ENCODE measurements around the gene BCDIN3D. TPM values are rescaled to one million over a fixed set of nuclear protein-coding genes. Genes with fewer than 3 reads are reported as not detected.

The BCDIN3D gene
- total RNA-seq, 1 experiment from 2014 or later: 6.2 TPM

DNA sequence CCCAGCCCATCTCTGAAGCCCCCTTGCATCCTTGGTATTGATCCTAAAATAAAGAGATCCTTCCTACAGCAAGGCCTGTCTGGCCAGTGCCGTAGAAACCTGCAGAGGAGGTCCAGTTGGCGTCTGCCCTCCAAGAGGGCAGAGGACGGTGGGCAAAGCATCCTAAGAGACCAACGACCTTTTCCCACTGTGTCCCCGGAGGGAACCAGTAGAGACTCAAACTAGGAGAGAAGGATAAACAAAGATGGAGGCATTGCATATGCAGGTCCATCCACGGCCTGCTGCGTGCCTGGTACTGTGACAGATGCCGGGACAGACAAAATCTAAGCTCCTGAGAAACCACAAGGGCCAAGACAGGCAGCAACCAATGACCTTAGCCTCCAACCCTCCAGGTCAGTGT, 18.5 kb downstream of the BCDIN3D start:
- TF ChIP-seq, protein P1, sequence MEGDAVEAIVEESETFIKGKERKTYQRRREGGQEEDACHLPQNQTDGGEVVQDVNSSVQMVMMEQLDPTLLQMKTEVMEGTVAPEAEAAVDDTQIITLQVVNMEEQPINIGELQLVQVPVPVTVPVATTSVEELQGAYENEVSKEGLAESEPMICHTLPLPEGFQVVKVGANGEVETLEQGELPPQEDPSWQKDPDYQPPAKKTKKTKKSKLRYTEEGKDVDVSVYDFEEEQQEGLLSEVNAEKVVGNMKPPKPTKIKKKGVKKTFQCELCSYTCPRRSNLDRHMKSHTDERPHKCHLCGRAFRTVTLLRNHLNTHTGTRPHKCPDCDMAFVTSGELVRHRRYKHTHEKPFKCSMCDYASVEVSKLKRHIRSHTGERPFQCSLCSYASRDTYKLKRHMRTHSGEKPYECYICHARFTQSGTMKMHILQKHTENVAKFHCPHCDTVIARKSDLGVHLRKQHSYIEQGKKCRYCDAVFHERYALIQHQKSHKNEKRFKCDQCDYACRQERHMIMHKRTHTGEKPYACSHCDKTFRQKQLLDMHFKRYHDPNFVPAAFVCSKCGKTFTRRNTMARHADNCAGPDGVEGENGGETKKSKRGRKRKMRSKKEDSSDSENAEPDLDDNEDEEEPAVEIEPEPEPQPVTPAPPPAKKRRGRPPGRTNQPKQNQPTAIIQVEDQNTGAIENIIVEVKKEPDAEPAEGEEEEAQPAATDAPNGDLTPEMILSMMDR (IDR thresholded peaks at IDR 0.05; ENCODE audit: unreplicated experiment): no peak
- no TSS peak for BruUV-seq (replicated peaks)
- ChIA-PET CTCF (no interaction called here), POLR2A (no interaction called here)
- no peak overlapping the region for H3K4me3 Mint-ChIP-seq (ENCODE audit: unreplicated experiment)
- H3K36me3 Mint-ChIP-seq (ENCODE audit: insufficient read depth, unreplicated experiment): no peaks in the 10 kb centered on the region
- intact Hi-C loops (cut with micrococcal nuclease): no loop called here
- no peaks in the 10 kb centered on the region for H3K27me3 Mint-ChIP-seq (ENCODE audit: insufficient read depth, unreplicated experiment)
- peaks cover 25% of the 10 kb centered on the region for H3K4me1 Mint-ChIP-seq (ENCODE audit: insufficient read depth, unreplicated experiment)
- H3K27ac Mint-ChIP-seq (ENCODE audit: low read depth, unreplicated experiment): no peak overlapping the region
- no peak for DNase-seq (ENCODE audit: unreplicated experiment)
- H3K9me3 Mint-ChIP-seq (ENCODE audit: unreplicated experiment): no peaks in the 10 kb centered on the region

DNA sequence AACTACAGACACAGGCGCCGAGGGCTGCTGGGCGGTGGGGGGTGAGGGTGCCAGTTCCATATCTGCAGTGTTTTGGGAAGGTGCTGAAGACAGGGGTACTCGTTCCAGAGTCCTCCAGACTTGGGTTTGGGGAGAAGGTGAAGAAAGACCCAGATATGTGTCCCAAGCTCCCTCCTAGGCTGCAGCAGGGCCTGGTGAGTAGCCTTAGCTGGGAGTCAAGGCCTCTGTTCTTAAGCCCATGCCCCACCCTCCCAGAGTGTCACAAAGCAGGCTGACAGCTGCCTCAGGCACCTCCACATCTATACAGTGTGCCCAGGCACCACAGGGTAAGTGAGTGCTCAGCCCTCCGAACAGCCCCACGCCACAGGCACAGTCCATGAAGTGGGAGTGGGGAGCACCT, 19.0 kb downstream of the BCDIN3D start:
- Mint-ChIP-seq H3K27ac (ENCODE audit: low read depth, unreplicated experiment) (no peak overlapping the region), H3K27me3 (ENCODE audit: insufficient read depth, unreplicated experiment) (no peaks in the 10 kb centered on the region), H3K9me3 (ENCODE audit: unreplicated experiment) (no peaks in the 10 kb centered on the region), H3K4me1 (ENCODE audit: insufficient read depth, unreplicated experiment) (peaks cover 22% of the 10 kb centered on the region), H3K36me3 (ENCODE audit: insufficient read depth, unreplicated experiment) (no peaks in the 10 kb centered on the region), H3K4me3 (ENCODE audit: unreplicated experiment) (no peak overlapping the region)
- TF ChIP-seq, protein P1 (IDR thresholded peaks at IDR 0.05; ENCODE audit: unreplicated experiment): no peak
- intact Hi-C loops (cut with micrococcal nuclease): no loop called here
- CTCF ChIA-PET: interaction anchor here (0.5 kb wide), 1 partner anchor 76 kb away, joined by 3 read pairs; no protein-coding TSS in a partner anchor
- no peak for DNase-seq (ENCODE audit: unreplicated experiment)
- POLR2A ChIA-PET: interaction anchor here (0.8 kb wide), 1 partner anchor 18 kb away, joined by 3 read pairs; no protein-coding TSS in a partner anchor
- no TSS peak for BruUV-seq (replicated peaks)

DNA sequence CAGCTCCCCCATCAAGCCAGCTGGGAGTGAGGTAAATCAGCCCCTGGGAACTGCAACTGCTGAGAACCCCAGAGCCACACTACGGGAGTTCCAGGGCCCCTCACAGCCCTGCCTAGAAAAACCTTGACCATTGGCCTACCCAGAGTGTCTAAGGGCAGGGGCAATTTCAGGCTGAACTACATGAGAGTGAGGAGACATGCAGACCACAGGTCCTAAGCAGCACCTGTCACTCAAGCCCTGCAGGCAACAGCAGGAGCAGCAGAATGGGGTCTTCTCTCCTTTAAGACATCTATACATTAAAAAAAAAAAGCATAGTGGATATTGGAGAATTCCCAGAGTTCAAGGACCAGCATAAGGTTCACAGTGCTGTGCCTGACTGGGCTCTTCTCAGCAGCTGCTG, 19.6 kb downstream of the BCDIN3D start:
- no TSS peak for BruUV-seq (replicated peaks)
- H3K4me3 Mint-ChIP-seq (ENCODE audit: unreplicated experiment): no peak overlapping the region
- H3K27me3 Mint-ChIP-seq (ENCODE audit: insufficient read depth, unreplicated experiment): no peaks in the 10 kb centered on the region
- TF ChIP-seq, protein P1 (IDR thresholded peaks at IDR 0.05; ENCODE audit: unreplicated experiment): no peak
- ChIA-PET POLR2A (interaction anchor here (0.8 kb wide), 1 partner anchor 19 kb away, joined by 3 read pairs; no protein-coding TSS in a partner anchor), CTCF (interaction anchor here (0.5 to 1.0 kb wide), 4 partner anchors 16 to 301 kb away, joined by 3 read pairs; no protein-coding TSS in a partner anchor)
- H3K4me1 Mint-ChIP-seq (ENCODE audit: insufficient read depth, unreplicated experiment): peaks cover 22% of the 10 kb centered on the region
- no peaks in the 10 kb centered on the region for H3K36me3 Mint-ChIP-seq (ENCODE audit: insufficient read depth, unreplicated experiment)
- DNase-seq (ENCODE audit: unreplicated experiment): no peak
- H3K27ac Mint-ChIP-seq (ENCODE audit: low read depth, unreplicated experiment): no peak overlapping the region
- no peaks in the 10 kb centered on the region for H3K9me3 Mint-ChIP-seq (ENCODE audit: unreplicated experiment)
- intact Hi-C loops (cut with micrococcal nuclease): no loop called here

DNA sequence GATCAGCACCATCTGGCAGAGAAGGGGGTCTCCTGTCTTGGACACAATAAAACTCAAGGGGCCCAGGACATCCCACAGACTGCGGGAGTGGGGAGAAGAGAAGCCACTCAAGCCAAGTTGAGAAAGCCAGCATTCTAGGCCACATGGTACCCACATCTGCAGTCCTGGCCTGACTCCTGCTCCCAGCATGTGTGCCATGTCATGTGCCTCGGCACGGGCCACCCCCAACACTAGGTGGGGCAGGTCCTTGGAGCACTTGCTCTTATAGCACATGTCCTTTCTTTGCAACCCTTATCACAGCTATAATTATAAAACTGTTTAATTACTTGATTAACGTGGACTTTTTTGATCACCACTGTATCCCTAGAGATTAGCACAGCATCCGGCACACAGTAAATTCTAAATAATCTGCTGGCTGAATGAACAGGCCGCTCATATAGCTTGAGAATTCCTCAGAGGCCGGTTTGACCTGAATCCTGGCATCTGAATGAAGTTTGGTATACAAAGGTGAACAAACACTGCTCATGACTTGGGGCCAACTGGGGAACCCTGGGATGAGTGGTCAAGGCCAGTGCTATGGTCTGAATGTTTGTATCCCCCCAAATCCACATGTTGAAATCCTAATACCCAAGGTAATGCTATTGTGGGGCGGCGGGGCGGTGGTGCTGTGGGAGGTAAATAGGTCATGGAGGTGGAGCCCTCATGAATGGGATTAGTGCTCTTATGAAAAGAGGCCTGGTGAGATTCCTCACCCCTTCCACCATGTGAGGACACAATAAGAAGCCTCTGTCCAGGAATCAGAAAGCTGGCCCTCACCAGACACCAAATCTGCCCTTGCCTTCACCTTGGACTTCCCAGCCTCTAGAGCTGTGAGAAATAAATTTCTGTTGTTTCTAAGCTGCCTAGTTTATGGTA, 21.3 kb downstream of the BCDIN3D start:
- DNase-seq (ENCODE audit: unreplicated experiment): no peak
- peaks cover 15% of the 10 kb centered on the region for H3K4me1 Mint-ChIP-seq (ENCODE audit: insufficient read depth, unreplicated experiment)
- ChIA-PET POLR2A (interaction anchor here (0.8 kb wide), 1 partner anchor 20 kb away, joined by 3 read pairs; no protein-coding TSS in a partner anchor), CTCF (interaction anchor here (0.6 to 1.2 kb wide), 4 partner anchors 11 to 291 kb away, joined by 3 to 5 read pairs (median 4); no protein-coding TSS in a partner anchor)
- TF ChIP-seq, protein P1 (IDR thresholded peaks at IDR 0.05; ENCODE audit: unreplicated experiment): no peak
- H3K9me3 Mint-ChIP-seq (ENCODE audit: unreplicated experiment): no peaks in the 10 kb centered on the region
- no TSS peak for BruUV-seq (replicated peaks)
- intact Hi-C loops (cut with micrococcal nuclease): no loop called here
- no peak overlapping the region for H3K4me3 Mint-ChIP-seq (ENCODE audit: unreplicated experiment)
- H3K27me3 Mint-ChIP-seq (ENCODE audit: insufficient read depth, unreplicated experiment): no peaks in the 10 kb centered on the region
- H3K36me3 Mint-ChIP-seq (ENCODE audit: insufficient read depth, unreplicated experiment): peaks cover 3% of the 10 kb centered on the region
- H3K27ac Mint-ChIP-seq (ENCODE audit: low read depth, unreplicated experiment): no peak overlapping the region
